IMR-90 (cell line): Measurements from ENCODE around the gene NTRK3. TPM values are rescaled to one million over a fixed set of nuclear protein-coding genes. Genes with fewer than 3 reads are reported as not detected.

Source experiments
- ATAC-seq: fragments of 200-7000 bp; cut with Tn5 transposase; 2 replicates; pipeline ENCODE4 v1.9.1; 2020; ENCODE audit warnings: low read depth, mild to moderate bottlenecking, moderate library complexity
- BruUV-seq: library from RNA; stranded (reverse); fragments of 400-500 nt; replicated peaks from 2 replicates; lab custom pipeline; 2021; lab: Mats Ljungman, UMichigan
- CTCF ChIA-PET: fragments of 300-600 bp; formaldehyde crosslinking; extraction: SDS; loops from one replicate; lab custom pipeline; 2021; ENCODE audit warnings: antibody characterized with exemption; lab: Yijun Ruan, JAX
- POLR2A ChIA-PET: fragments of 300-600 bp; sonication (Branson Sonifier 250); formaldehyde crosslinking; loops from one replicate; lab custom pipeline; 2022; ENCODE audit warnings: antibody characterized with exemption; ENCODE audit not compliant: unreplicated experiment; lab: Charles Lee
- DNase-seq: peaks from one replicate; pipeline ENCODE4 v3.0.0; 2013
- H2AFZ ChIP-seq: replicated peaks from 2 replicates; pipeline ENCODE3; 2013; ENCODE audit warnings: low read length, mild to moderate bottlenecking; ENCODE audit not compliant: poor library complexity
- H2AK5ac ChIP-seq: 2 replicates; pipeline ENCODE4 v1.6.1; 2013; ENCODE audit warnings: low read depth, low read length, inconsistent platforms
- H2AK9ac ChIP-seq: replicated peaks from 2 replicates; pipeline ENCODE3; 2013; ENCODE audit warnings: mild to moderate bottlenecking, low read depth, low read length, moderate library complexity; ENCODE audit not compliant: poor library complexity
- H2BK120ac ChIP-seq: 2 replicates; pipeline ENCODE4 v1.6.1; 2013; ENCODE audit warnings: low read depth, low read length, inconsistent platforms
- H2BK15ac ChIP-seq: 3 replicates; pipeline ENCODE4 v1.6.1; 2013; ENCODE audit warnings: low read depth, low read length, inconsistent platforms
- H2BK20ac ChIP-seq: 2 replicates; pipeline ENCODE4 v1.6.1; 2013; ENCODE audit warnings: low read depth, mild to moderate bottlenecking, inconsistent platforms, low read length, moderate library complexity
- H2BK5ac ChIP-seq: 2 replicates; pipeline ENCODE4 v1.6.1; 2013; ENCODE audit warnings: mild to moderate bottlenecking, low read depth, low read length, inconsistent platforms; ENCODE audit not compliant: poor library complexity, severe bottlenecking
- H3K14ac ChIP-seq: replicated peaks from 2 replicates; pipeline ENCODE4 v1.6.1; 2013; ENCODE audit warnings: low read depth, low read length, inconsistent platforms
- H3K18ac ChIP-seq: 2 replicates; pipeline ENCODE4 v1.6.1; 2013; ENCODE audit warnings: low read depth, low read length, control low read depth
- H3K23ac ChIP-seq: 2 replicates; pipeline ENCODE4 v1.6.1; 2013; ENCODE audit warnings: low read depth, low read length, inconsistent platforms
- H3K27ac ChIP-seq: 2 replicates; pipeline ENCODE4 v1.5.1; 2013; ENCODE audit warnings: mild to moderate bottlenecking, control low read depth, low read length; ENCODE audit not compliant: insufficient read depth
- H3K27me3 ChIP-seq: 2 replicates; pipeline ENCODE4 v1.6.1; 2013; ENCODE audit warnings: low read length; ENCODE audit not compliant: control insufficient read depth, insufficient read depth
- H3K36me3 ChIP-seq: 2 replicates; pipeline ENCODE4 v1.6.1; 2013; ENCODE audit warnings: low read length, mixed read lengths; ENCODE audit not compliant: control insufficient read depth, insufficient read depth
- H3K4ac ChIP-seq: 2 replicates; pipeline ENCODE4 v1.6.1; 2013; ENCODE audit warnings: low read depth, low read length, inconsistent platforms
- H3K4me1 ChIP-seq: 2 replicates; pipeline ENCODE4 v1.6.1; 2013; ENCODE audit warnings: low read length, mixed read lengths; ENCODE audit not compliant: control insufficient read depth, insufficient read depth
- H3K4me2 ChIP-seq: 2 replicates; pipeline ENCODE4 v1.6.1; 2013; ENCODE audit warnings: low read depth, mild to moderate bottlenecking, control low read depth, low read length, moderate library complexity
- H3K4me3 ChIP-seq: 2 replicates; pipeline ENCODE4 v1.5.1; 2013; ENCODE audit warnings: low read depth, mild to moderate bottlenecking, control low read depth, low read length, moderate library complexity; ENCODE audit not compliant: insufficient read depth
- H3K56ac ChIP-seq: 2 replicates; pipeline ENCODE4 v1.6.1; 2013; ENCODE audit warnings: low read length, inconsistent platforms; ENCODE audit not compliant: insufficient read depth; ENCODE audit errors: extremely low read depth
- H3K79me1 ChIP-seq, 2 experiments: 2 replicates each; pipeline ENCODE4 v1.6.1; 2013; ENCODE audit warnings: low read length in 2 of 2, inconsistent platforms in 1 of 2, low read depth in 1 of 2
- H3K9ac ChIP-seq: 2 replicates; pipeline ENCODE4 v1.6.1; 2013; ENCODE audit warnings: low read depth, low read length, control low read depth
- H3K9me1 ChIP-seq: 2 replicates; pipeline ENCODE4 v1.6.1; 2013; ENCODE audit warnings: low read length, inconsistent platforms; ENCODE audit not compliant: insufficient read depth
- H3K9me3 ChIP-seq: 2 replicates; pipeline ENCODE4 v1.6.1; 2013; ENCODE audit warnings: low read length; ENCODE audit not compliant: control insufficient read depth, insufficient read depth
- H4K20me1 ChIP-seq: 2 replicates; pipeline ENCODE4 v1.6.1; 2013; ENCODE audit warnings: low read length, inconsistent platforms; ENCODE audit not compliant: insufficient read depth
- H4K5ac ChIP-seq: 2 replicates; pipeline ENCODE4 v1.6.1; 2013; ENCODE audit warnings: mild to moderate bottlenecking, low read depth, low read length, control low read depth
- H4K8ac ChIP-seq, 2 experiments: 2 replicates each; pipeline ENCODE4 v1.6.1; 2013; ENCODE audit warnings: low read depth in 2 of 2, low read length in 2 of 2, control low read depth in 1 of 2, inconsistent platforms in 1 of 2
- H4K91ac ChIP-seq: 2 replicates; pipeline ENCODE4 v1.6.1; 2013; ENCODE audit warnings: low read depth, low read length, inconsistent platforms; ENCODE audit not compliant: insufficient read depth
- BHLHE40 ChIP-seq: fragments of 150-350 bp; IDR thresholded peaks from 2 replicates; pipeline ENCODE4 v1.6.1; 2016; ENCODE audit warnings: mild to moderate bottlenecking, low read depth, low read length
- CEBPB ChIP-seq: IDR thresholded peaks from 2 replicates; pipeline ENCODE4 v1.6.1; 2012; ENCODE audit warnings: low read depth, low read length, improper control_type of control experiment
- CHD1 ChIP-seq: IDR thresholded peaks from 2 replicates; pipeline ENCODE4 v1.6.1; 2012; ENCODE audit warnings: low read depth, low read length, improper control_type of control experiment
- FOS ChIP-seq: fragments of 150-350 bp; IDR thresholded peaks from 2 replicates; pipeline ENCODE4 v1.6.1; 2016; ENCODE audit warnings: low read depth, low read length
- MAFK ChIP-seq: IDR thresholded peaks from 2 replicates; pipeline ENCODE4 v1.6.1; 2012; ENCODE audit warnings: low read depth, low read length, improper control_type of control experiment
- MAZ ChIP-seq: IDR thresholded peaks from 2 replicates; pipeline ENCODE4 v1.6.1; 2012; ENCODE audit warnings: low read depth, mild to moderate bottlenecking, low read length, improper control_type of control experiment, moderate library complexity, borderline replicate concordance
- MXI1 ChIP-seq: IDR thresholded peaks from 2 replicates; pipeline ENCODE4 v1.6.1; 2012; ENCODE audit warnings: low read depth, mild to moderate bottlenecking, low read length, moderate library complexity, borderline replicate concordance
- NFE2L2 ChIP-seq: fragments of 150-350 bp; IDR thresholded peaks from 2 replicates; pipeline ENCODE4 v1.6.1; 2016; ENCODE audit warnings: low read depth, mild to moderate bottlenecking, low read length
- POLR2A ChIP-seq: IDR thresholded peaks from 2 replicates; pipeline ENCODE4 v1.6.1; 2012; ENCODE audit warnings: mild to moderate bottlenecking, low read depth, low read length
- RAD21 ChIP-seq: IDR thresholded peaks from 2 replicates; pipeline ENCODE4 v1.6.1; 2012; ENCODE audit warnings: low read length, improper control_type of control experiment
- RCOR1 ChIP-seq: IDR thresholded peaks from 2 replicates; pipeline ENCODE4 v1.6.1; 2012; ENCODE audit warnings: mild to moderate bottlenecking, low read length, improper control_type of control experiment; ENCODE audit not compliant: insufficient replicate concordance
- RFX5 ChIP-seq: IDR thresholded peaks from 2 replicates; pipeline ENCODE4 v1.8.0; 2012; ENCODE audit warnings: low read depth, mild to moderate bottlenecking, low read length, moderate library complexity
- SMC3 ChIP-seq: fragments of 150-350 bp; IDR thresholded peaks from 2 replicates; pipeline ENCODE4 v1.6.1; 2016; ENCODE audit warnings: low read depth, mild to moderate bottlenecking, antibody characterized with exemption, low read length, moderate library complexity
- WGBS, 2 experiments: methylation state at CpG; one replicate each; pipeline versions ENCODE4 v1.1.5 to v1.1.7; 2013; ENCODE audit warnings: missing lambda C conversion rate in 2 of 2; ENCODE audit not compliant: insufficient read length in 1 of 2; ENCODE audit errors: extremely low coverage in 2 of 2; 5-methylcytosine and 5-hydroxymethylcytosine counted together
- dilution Hi-C: fragments of 300-500 bp; cut with HindIII; formaldehyde crosslinking; loops from one replicate; pipeline ENCODE4 v1.14.3; 2018; ENCODE audit warnings: low sequenced_read_pairs; ENCODE audit not compliant: unreplicated experiment
- in situ Hi-C: fragments of 300-500 bp; cut with MboI; formaldehyde crosslinking; loops from 3 replicates; pipeline ENCODE4 v1.14.3; 2019; ENCODE audit warnings: low sequenced_read_pairs, inconsistent platforms, mixed read lengths
- intact Hi-C: fragments of 100-400 bp; cut with micrococcal nuclease; formaldehyde crosslinking; loops from 2 replicates; pipeline ENCODE4 v1.10.0; 2022
- polyA plus RNA-seq, 3 experiments: library from polyadenylated mRNA; depleted of rRNA; stranded (reverse); fragments of >200 nt; gene quantifications; 2 replicates each; pipeline ENCODE4 v1.2.3, GENCODE V29; 2012; ENCODE audit warnings: low replicate concordance in 1 of 3
- total RNA-seq: library from RNA; depleted of rRNA; stranded (reverse); fragments of >200 nt; gene quantifications from 2 replicates; pipeline ENCODE4 v1.2.3, GENCODE V29; 2012
- TF ChIP-seq, protein P1 (sequence below): conservative IDR thresholded peaks from 2 replicates; pipeline ENCODE4 v1.5.1; 2012; ENCODE audit warnings: mild to moderate bottlenecking, low read depth, low read length, improper control_type of control experiment
- TF ChIP-seq, protein P2 (sequence below): fragments of 150-350 bp; IDR thresholded peaks from 2 replicates; pipeline ENCODE4 v1.6.1; 2016; ENCODE audit warnings: low read depth, mild to moderate bottlenecking, low read length, moderate library complexity, borderline replicate concordance
- TF ChIP-seq, protein P3 (sequence below): fragments of 150-350 bp; IDR thresholded peaks from 2 replicates; pipeline ENCODE4 v1.6.1; 2017; ENCODE audit warnings: mild to moderate bottlenecking, antibody characterized with exemption, low read length, low read depth

The NTRK3 gene
- total and polyA plus RNA-seq, 2 of the 4 experiments (the other 2 are of a cell fraction) = under 0.01 to 0.15 TPM

DNA sequence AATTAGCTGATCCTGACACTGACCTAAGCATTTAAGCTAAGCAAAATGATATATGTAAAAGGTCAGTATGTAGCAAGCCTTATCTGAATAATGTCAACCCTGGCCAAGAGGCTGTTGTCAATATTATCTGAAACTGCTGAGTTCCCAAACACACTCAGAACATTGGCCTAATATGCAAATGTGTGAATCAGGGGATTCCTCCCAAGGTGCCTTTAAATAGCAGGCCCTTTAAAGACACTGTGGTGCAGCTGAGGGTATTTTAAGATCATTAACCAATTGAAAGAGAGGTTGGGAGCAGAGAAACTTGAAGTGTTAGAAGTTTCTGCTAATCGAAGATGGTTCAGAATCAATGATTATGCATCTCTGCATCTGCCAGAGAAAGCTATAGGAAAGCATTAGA lies 207.0 kb downstream of the NTRK3 start:
- ChIA-PET CTCF (no interaction called here), POLR2A (no interaction called here)
- H3K9me1 ChIP-seq = no peaks in the 10 kb centered on the region
- no peak overlapping the region for H2BK120ac ChIP-seq
- dilution Hi-C loops (no loop called here), intact Hi-C loops (no loop called here), in situ Hi-C loops (no loop called here)
- no peak overlapping the region for H2AFZ ChIP-seq
- ATAC-seq = no peak
- TF ChIP-seq, protein P1, sequence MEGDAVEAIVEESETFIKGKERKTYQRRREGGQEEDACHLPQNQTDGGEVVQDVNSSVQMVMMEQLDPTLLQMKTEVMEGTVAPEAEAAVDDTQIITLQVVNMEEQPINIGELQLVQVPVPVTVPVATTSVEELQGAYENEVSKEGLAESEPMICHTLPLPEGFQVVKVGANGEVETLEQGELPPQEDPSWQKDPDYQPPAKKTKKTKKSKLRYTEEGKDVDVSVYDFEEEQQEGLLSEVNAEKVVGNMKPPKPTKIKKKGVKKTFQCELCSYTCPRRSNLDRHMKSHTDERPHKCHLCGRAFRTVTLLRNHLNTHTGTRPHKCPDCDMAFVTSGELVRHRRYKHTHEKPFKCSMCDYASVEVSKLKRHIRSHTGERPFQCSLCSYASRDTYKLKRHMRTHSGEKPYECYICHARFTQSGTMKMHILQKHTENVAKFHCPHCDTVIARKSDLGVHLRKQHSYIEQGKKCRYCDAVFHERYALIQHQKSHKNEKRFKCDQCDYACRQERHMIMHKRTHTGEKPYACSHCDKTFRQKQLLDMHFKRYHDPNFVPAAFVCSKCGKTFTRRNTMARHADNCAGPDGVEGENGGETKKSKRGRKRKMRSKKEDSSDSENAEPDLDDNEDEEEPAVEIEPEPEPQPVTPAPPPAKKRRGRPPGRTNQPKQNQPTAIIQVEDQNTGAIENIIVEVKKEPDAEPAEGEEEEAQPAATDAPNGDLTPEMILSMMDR = no peak
- no peak for TF ChIP-seq CHD1
- no peak for TF ChIP-seq RFX5
- TF ChIP-seq SMC3 = no peak
- TF ChIP-seq MAZ = no peak
- no peak for TF ChIP-seq MAFK
- TF ChIP-seq RCOR1 = no peak
- no peak for TF ChIP-seq NFE2L2
- no peak for TF ChIP-seq RAD21
- TF ChIP-seq POLR2A = no peak
- TF ChIP-seq FOS = no peak
- no peak for TF ChIP-seq MXI1
- TF ChIP-seq, protein P2, sequence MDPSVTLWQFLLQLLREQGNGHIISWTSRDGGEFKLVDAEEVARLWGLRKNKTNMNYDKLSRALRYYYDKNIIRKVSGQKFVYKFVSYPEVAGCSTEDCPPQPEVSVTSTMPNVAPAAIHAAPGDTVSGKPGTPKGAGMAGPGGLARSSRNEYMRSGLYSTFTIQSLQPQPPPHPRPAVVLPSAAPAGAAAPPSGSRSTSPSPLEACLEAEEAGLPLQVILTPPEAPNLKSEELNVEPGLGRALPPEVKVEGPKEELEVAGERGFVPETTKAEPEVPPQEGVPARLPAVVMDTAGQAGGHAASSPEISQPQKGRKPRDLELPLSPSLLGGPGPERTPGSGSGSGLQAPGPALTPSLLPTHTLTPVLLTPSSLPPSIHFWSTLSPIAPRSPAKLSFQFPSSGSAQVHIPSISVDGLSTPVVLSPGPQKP = no peak
- no peak for TF ChIP-seq BHLHE40
- no peak for TF ChIP-seq CEBPB
- TF ChIP-seq, protein P3, sequence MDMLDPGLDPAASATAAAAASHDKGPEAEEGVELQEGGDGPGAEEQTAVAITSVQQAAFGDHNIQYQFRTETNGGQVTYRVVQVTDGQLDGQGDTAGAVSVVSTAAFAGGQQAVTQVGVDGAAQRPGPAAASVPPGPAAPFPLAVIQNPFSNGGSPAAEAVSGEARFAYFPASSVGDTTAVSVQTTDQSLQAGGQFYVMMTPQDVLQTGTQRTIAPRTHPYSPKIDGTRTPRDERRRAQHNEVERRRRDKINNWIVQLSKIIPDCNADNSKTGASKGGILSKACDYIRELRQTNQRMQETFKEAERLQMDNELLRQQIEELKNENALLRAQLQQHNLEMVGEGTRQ = no peak
- H3K4me1 ChIP-seq = no peaks in the 10 kb centered on the region
- no TSS peak for BruUV-seq
- no peak overlapping the region for H3K9ac ChIP-seq
- no peak overlapping the region for H4K91ac ChIP-seq
- no peak overlapping the region for H2BK5ac ChIP-seq
- H3K79me1 ChIP-seq = no peaks in the 10 kb centered on the region
- H3K14ac ChIP-seq = no peak overlapping the region
- no peak overlapping the region for H2AK9ac ChIP-seq
- H3K4me3 ChIP-seq = no peak overlapping the region
- H3K23ac ChIP-seq = no peak overlapping the region
- H2BK15ac ChIP-seq = no peak overlapping the region
- H3K36me3 ChIP-seq = no peaks in the 10 kb centered on the region
- no peaks in the 10 kb centered on the region for H4K20me1 ChIP-seq
- no peak overlapping the region for H3K4ac ChIP-seq
- H4K8ac ChIP-seq = no peak overlapping the region
- DNase-seq = no peak
- H4K5ac ChIP-seq = no peak overlapping the region
- peaks cover 20% of the 10 kb centered on the region for H3K9me3 ChIP-seq
- H3K27ac ChIP-seq = no peak overlapping the region
- no peak overlapping the region for H2BK20ac ChIP-seq
- no peak overlapping the region for H3K4me2 ChIP-seq
- no peak overlapping the region for H2AK5ac ChIP-seq
- H3K27me3 ChIP-seq = no peaks in the 10 kb centered on the region
- WGBS, 2 experiments = no CpG with 5 or more reads among the region's 1 CpG
- H3K56ac ChIP-seq = no peak overlapping the region
- no peak overlapping the region for H3K18ac ChIP-seq
